HL-60 (cell line): ENCODE results near the gene RMDN2.

Experiments used
- GABPA ChIP-seq: IDR thresholded peaks from 2 replicates; pipeline ENCODE4 v1.6.1; 2012; ENCODE audit warnings: low read depth
- POLR2AphosphoS5 ChIP-seq: IDR thresholded peaks from 2 replicates; pipeline ENCODE4 v1.6.1; 2012; ENCODE audit warnings: low read depth
- SPI1 ChIP-seq: IDR thresholded peaks from 2 replicates; pipeline ENCODE4 v1.6.1; 2012; ENCODE audit warnings: low read depth, mild to moderate bottlenecking, borderline replicate concordance
- TF ChIP-seq, protein P1 (sequence below): IDR thresholded peaks from one replicate; pipeline ENCODE4 v1.5.1; 2011; ENCODE audit warnings: low read length, control low read depth, inconsistent platforms; ENCODE audit not compliant: insufficient read depth
- TF ChIP-seq, protein P2 (sequence below): IDR thresholded peaks from 2 replicates; pipeline ENCODE4 v1.6.1; 2012; ENCODE audit warnings: low read depth; ENCODE audit not compliant: insufficient replicate concordance

DNA sequence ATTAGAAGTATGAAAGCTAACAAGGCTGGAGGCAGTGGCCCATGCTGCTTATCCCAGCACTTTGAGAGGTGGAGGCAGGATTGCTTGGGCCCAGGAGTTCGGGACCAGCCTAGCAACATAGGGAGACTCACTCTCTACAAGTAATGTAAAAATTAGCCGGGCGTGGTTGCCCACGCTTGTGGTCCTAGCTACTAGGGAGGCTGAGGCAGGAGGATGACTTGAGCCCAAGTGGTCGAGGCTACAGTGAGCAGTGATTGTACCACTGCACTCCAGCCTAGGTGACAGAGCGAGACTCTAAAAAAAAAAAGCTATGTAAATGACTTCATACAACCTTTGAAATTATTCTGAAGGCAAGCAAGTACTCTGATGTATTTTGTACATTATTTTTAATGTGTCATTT, 1.5 kb downstream of the RMDN2 start:
- no peak for TF ChIP-seq POLR2AphosphoS5
- TF ChIP-seq, protein P1, sequence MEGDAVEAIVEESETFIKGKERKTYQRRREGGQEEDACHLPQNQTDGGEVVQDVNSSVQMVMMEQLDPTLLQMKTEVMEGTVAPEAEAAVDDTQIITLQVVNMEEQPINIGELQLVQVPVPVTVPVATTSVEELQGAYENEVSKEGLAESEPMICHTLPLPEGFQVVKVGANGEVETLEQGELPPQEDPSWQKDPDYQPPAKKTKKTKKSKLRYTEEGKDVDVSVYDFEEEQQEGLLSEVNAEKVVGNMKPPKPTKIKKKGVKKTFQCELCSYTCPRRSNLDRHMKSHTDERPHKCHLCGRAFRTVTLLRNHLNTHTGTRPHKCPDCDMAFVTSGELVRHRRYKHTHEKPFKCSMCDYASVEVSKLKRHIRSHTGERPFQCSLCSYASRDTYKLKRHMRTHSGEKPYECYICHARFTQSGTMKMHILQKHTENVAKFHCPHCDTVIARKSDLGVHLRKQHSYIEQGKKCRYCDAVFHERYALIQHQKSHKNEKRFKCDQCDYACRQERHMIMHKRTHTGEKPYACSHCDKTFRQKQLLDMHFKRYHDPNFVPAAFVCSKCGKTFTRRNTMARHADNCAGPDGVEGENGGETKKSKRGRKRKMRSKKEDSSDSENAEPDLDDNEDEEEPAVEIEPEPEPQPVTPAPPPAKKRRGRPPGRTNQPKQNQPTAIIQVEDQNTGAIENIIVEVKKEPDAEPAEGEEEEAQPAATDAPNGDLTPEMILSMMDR, result no peak
- TF ChIP-seq, protein P2, sequence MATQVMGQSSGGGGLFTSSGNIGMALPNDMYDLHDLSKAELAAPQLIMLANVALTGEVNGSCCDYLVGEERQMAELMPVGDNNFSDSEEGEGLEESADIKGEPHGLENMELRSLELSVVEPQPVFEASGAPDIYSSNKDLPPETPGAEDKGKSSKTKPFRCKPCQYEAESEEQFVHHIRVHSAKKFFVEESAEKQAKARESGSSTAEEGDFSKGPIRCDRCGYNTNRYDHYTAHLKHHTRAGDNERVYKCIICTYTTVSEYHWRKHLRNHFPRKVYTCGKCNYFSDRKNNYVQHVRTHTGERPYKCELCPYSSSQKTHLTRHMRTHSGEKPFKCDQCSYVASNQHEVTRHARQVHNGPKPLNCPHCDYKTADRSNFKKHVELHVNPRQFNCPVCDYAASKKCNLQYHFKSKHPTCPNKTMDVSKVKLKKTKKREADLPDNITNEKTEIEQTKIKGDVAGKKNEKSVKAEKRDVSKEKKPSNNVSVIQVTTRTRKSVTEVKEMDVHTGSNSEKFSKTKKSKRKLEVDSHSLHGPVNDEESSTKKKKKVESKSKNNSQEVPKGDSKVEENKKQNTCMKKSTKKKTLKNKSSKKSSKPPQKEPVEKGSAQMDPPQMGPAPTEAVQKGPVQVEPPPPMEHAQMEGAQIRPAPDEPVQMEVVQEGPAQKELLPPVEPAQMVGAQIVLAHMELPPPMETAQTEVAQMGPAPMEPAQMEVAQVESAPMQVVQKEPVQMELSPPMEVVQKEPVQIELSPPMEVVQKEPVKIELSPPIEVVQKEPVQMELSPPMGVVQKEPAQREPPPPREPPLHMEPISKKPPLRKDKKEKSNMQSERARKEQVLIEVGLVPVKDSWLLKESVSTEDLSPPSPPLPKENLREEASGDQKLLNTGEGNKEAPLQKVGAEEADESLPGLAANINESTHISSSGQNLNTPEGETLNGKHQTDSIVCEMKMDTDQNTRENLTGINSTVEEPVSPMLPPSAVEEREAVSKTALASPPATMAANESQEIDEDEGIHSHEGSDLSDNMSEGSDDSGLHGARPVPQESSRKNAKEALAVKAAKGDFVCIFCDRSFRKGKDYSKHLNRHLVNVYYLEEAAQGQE, result no peak
- no peak for TF ChIP-seq SPI1
- no peak for TF ChIP-seq GABPA
